HTR-8/SVneo (cell line): ENCODE measurements around the gene PAXX.
"Not testable (repeated sequence)": the region's sequence is repeated elsewhere in the genome, so short reads cannot be mapped to it uniquely, and the experiment has no call there.

Source experiments
- DNase-seq: peaks from one replicate; pipeline ENCODE4 v3.0.0; 2011; ENCODE audit warnings: low spot score, mixed read lengths; ENCODE audit not compliant: insufficient read length
- FAIRE-seq: peaks from 2 replicates; lab custom pipeline; 2011; peaks lifted over from hg19 to GRCh38; lab: Jason Lieb, UNC

PAXX gene

GRCh38 chr9:136997830-136998234, 5.6 kb downstream of the PAXX start:
- FAIRE-seq (no peak), DNase-seq (no peak)

DNA sequence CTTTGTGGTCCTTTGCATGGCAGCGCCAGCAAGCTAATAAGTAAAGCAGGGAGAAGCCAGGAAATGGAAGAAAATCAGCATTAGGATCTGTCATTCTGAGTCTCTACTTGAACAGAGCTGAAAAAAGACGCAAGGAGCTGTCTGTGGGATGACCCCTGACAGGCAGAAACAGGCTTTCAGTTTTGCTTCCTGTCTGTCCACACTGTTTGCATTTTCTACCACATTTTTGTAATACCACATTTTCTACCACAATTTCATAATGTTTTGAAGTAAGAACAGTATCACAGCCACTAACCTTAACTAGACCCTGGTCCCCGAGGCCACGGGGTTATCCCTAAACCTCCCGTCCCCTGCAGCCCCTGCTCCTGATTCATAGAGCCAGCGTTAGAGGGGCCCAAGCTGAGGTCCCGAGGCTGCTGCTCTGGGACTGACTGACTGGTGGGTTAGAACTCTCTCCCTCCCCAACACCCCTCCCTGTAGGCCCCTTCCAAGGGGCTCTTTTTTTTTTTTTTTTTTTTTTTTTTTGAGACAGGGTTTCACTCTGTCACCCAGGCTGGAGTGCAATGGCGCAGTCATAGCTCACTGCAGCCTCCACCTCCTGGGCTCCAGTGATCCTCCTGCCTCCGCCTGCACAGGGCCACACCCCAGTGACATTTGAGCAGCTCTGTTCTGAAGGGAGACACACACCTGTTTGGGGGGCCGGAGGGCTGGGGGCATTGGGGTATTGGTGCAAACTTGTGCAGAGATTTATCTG, 8.1 kb downstream of the PAXX start:
- DNase-seq (no peak), FAIRE-seq (no peak)

- FAIRE-seq (no peak), DNase-seq (no peak)
These were observed 9.8 kb downstream of the PAXX start for GRCh38 chr9:137001857-137002645.

DNA sequence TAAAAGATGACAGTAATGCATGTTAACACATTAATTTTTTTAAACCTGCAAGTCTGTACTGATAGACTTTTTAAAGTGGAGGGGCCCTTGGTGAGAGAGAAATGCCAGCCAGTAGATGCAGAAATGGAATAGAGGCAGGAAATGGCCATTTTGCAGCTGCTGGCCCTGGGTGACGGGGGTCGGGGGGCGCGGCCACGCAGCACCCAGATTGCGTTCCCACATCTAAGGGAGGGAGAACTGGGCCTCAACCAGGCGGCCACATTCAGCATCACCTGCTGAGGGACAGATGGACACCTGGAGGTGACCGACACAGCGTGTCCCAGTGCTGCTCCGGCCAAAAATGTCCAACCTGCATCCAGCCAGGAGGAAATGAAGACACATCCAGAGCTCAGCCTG, 10.4 kb downstream of the PAXX start:
- DNase-seq = no peak
- no peak for FAIRE-seq

DNA sequence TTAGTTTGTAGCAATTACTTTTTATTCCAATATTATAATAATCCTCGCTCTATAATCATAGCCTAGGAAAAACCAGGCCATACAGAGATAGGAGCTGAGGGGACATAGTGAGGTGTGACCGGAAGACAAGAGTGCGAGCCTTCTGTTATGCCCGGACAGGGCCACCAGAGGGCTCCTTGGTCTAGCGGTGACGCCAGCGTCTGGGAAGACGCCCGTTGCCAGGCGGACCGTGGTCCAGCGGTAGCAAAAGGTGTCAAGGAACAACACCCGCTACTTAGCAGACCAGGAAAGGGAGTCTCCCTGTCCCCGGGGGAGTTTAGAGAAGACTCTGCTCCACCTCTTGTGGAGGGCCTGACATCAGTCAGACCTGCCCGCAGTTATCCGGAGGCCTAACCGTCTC, 12.1 kb downstream of the PAXX start:
- FAIRE-seq = not testable (repeated sequence)

GRCh38 chr9:137006116-137007003, 14.1 kb downstream of the PAXX start:
- DNase-seq (no peak), FAIRE-seq (no peak)

More for the DNA sequence above, 12.1 kb downstream of the PAXX start:
- DNase-seq = not testable (repeated sequence)

GRCh38 chr9:137007108-137007815, 15.0 kb downstream of the PAXX start:
- DNase-seq (no peak), FAIRE-seq (no peak)

DNA sequence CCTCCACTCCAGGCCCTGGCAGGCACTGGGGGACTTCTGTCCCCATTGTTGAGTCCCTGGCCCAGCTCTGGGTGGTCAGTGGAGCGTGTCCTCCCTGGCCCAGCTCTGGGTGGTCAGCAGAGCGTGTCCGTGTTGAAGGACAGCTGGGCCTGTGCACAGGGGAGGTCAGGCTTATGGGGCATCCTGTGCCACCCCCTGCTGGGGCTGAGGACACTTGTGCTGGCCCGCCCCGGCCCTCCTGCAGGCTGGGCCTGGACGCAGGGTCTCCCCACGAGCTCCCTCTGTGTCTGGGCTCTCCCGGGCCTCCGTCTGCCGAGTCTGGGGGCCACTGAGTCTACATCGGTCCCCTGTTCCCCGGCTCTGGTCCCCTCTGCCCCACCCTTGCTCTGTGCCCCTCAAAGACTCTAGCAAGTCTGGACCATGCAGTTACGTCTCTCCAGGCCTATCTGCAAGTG, 15.6 kb downstream of the PAXX start:
- FAIRE-seq = no peak

DNA sequence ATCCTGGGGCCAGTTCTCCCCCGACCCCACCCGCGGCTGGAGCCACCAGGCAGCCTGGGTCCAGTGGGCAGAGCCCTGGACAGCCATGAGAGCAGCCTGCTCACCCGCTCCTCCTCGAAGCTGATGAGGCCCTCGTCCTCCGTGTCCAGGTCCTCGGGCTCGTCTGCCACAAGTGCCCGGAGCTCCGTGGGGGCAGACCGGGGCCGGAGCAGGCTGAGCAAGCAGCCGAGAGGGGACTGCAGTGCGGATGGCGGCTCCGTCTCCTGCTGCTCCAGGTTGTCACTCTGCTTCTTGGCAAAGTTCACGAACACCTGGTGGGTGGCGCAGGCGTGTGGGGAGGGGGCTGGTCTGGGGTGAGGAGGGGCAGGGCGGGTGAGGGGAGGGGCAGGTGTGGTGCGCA, 16.1 kb downstream of the PAXX start:
- DNase-seq (no peak), FAIRE-seq (no peak)

More for the DNA sequence above, 15.6 kb downstream of the PAXX start:
- DNase-seq = no peak

DNA sequence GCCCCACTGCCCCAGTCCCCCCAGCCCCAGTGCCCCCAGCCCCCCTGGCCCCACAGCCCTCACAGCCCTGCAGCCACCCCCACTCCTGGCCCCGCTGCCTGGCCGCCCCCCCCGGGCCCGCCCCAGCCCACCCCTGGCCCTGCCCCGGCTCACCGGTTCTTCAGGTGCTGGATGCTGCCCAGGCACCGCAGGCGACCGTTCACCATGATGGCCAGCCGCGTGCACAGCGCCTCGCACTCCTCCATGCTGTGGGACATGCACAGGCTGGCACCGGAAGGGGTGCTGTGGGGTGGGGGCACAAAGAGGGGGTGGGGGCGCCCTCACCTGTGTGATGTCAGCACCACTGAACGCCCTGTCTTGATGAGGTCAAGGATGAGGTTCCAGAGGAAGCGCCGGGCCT, 17.0 kb downstream of the PAXX start:
- DNase-seq = no peak
- no peak for FAIRE-seq

- no peak for DNase-seq
- FAIRE-seq = no peak
These were observed 17.9 kb downstream of the PAXX start for GRCh38 chr9:137009938-137010732.

GRCh38 chr9:137011156-137011555, 18.9 kb downstream of the PAXX start:
- DNase-seq (no peak), FAIRE-seq (no peak)

GRCh38 chr9:137011907-137012675, 19.9 kb downstream of the PAXX start:
- no peak for DNase-seq
- FAIRE-seq = no peak

GRCh38 chr9:137012694-137013570, 20.7 kb downstream of the PAXX start:
- no peak for DNase-seq
- FAIRE-seq = no peak

GRCh38 chr9:137013571-137013940, 21.3 kb downstream of the PAXX start:
- FAIRE-seq (no peak), DNase-seq (no peak)

GRCh38 chr9:137014166-137014565, 21.9 kb downstream of the PAXX start:
- DNase-seq = no peak
- no peak for FAIRE-seq

DNA sequence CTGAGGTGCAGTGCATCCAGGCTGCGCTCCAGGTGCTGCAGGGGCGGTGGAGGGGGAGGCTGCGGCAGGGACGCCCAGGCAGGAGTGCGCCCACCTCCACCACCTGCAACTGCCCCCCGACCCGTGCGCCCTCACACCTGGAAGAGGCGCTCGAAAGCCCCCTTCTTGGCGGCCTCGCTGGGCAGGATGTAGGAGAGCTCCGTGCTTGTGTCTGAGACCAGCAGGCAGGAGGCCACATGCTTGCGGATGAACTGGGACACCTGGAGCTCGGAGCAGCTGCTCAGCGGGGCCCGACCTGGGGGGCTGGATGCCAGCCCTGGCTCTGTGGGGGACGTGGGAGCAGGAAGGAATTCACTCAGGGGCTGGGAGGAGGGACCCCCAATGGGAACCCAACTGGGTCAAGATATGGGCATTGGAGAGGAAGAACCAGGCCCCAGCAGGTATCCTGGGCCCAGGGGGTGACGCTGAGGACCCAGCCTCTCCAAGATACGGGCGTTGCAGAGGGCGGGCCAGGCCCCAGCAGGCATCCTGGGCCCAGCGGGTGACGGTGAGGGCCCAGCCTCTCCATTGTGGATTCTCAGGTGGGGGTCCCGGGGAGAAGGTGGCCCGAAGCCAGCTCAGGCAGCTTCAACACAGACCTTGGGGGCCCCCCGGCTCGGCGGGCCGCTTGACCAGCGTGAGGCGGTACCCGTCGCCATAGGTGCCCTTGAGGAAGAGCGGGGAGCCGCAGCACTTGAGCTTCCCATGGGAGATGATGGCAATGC, 22.7 kb downstream of the PAXX start:
- no peak for DNase-seq
- FAIRE-seq = no peak
